Ovary (tissue), 9 donors: Measurements from ENCODE around the gene TAF8. TPM values are rescaled to one million over a fixed set of nuclear protein-coding genes. Genes with fewer than 3 reads are reported as not detected.

ENCODE experiments used
- DNase-seq, 5 donors: peaks; one replicate each; pipeline ENCODE4 v3.0.0-alpha.2; 2019 to 2020
- H3K27ac ChIP-seq, 2 donors: fragments of 200-600 bp; one replicate each; pipeline versions ENCODE4 v1.5.1 to v1.8.0; 2019 to 2022
- H3K27me3 ChIP-seq: fragments of 200-600 bp; one replicate; pipeline ENCODE4 v1.8.0; 2022
- H3K36me3 ChIP-seq: fragments of 200-600 bp; sonication (generic); one replicate; pipeline ENCODE4 v1.5.1; 2019
- H3K4me1 ChIP-seq: one replicate; pipeline ENCODE4 v1.8.1; 2013; ENCODE audit warnings: mild to moderate bottlenecking, moderate library complexity; ENCODE audit not compliant: insufficient read depth
- H3K4me3 ChIP-seq: fragments of 200-600 bp; sonication (generic); one replicate; pipeline ENCODE4 v1.5.1; 2017
- H3K9me3 ChIP-seq, 2 donors: fragments of 200-600 bp in 1 of 2; sonication (generic) in 1 of 2; one replicate each; pipeline versions ENCODE4 v1.5.1 to v1.8.1; 2013 to 2019; ENCODE audit warnings: mild to moderate bottlenecking in 1 of 2, moderate library complexity in 1 of 2
- EP300 ChIP-seq: sonication (generic); formaldehyde crosslinking; IDR thresholded peaks from one replicate; pipeline ENCODE4 v1.6.1; 2017; ENCODE audit warnings: antibody characterized with exemption
- POLR2A ChIP-seq: fragments of 450-650 bp; IDR thresholded peaks from one replicate; pipeline ENCODE4 v1.6.1; 2017; ENCODE audit warnings: antibody characterized with exemption, mild to moderate bottlenecking, moderate library complexity
- WGBS, 3 donors: extraction: QIAGEN DNeasy Blood & Tissue Kit in 1 of 3; methylation state at CpG; one replicate each; pipeline versions ENCODE4 v1.1.5 to v1.1.7; 2013 to 2017; 5-methylcytosine and 5-hydroxymethylcytosine counted together
- intact Hi-C, 4 donors: fragments of 100-400 bp; cut with DNase I; formaldehyde crosslinking; loops; one replicate each; pipeline versions ENCODE4 v1.11.0 to v1.15.1; 2022 to 2023
- polyA plus RNA-seq, 2 donors: library from polyadenylated mRNA; stranded (reverse); fragments of 200-250 nt in 1 of 2; fragments of 350-450 nt in 1 of 2; fragmentation: Illumina TruSeq in 1 of 2; extraction: RNeasy Lipid Tissue Mini Kit (QIAGEN cat#74804) in 1 of 2; gene quantifications; one replicate each; pipeline ENCODE4 v1.2.3, GENCODE V29; 2013 to 2014
- small RNA-seq: library from RNA; depleted of rRNA; stranded (forward); fragments of <200 nt; gene quantifications from one replicate; pipeline ENCODE3, GENCODE V24; 2016
- total RNA-seq, 7 donors: library from RNA; depleted of rRNA in 2 of 7; stranded (reverse); fragments of >200 nt in 2 of 7; fragmentation: NEBNext Ultra II Directional in 3 of 7; extraction: Animal tissue kit (Norgen Biotek cat#: 25700) in 3 of 7; gene quantifications; one replicate each; pipeline versions ENCODE4 v1.1.0 to v1.2.4, GENCODE V29; 2016 to 2023
- donor health status: DM: no; HTN: no; CAD: no; lungs with moderate emphysema.
- donor health status: DM: no; HTN: no; CAD: no.
- donor health status: Bipolar disorder and iron deficiency.
- donor health status: DM: yes; HTN: yes; CAD: no.
- donor health status: DM: no; HTN: no; CAD: no.
- donor health status: DM: yes; HTN: yes; CAD: no.

TAF8 gene
- total and polyA plus RNA-seq, 9 donors = 9.2 to 21.3 (median 12.9) TPM

- Histone ChIP-seq H3K27ac (no peak overlapping the region), H3K4me1 (no peaks in the 10 kb centered on the region), H3K36me3 (no peaks in the 10 kb centered on the region), H3K27me3 (no peaks in the 10 kb centered on the region), H3K9me3 (no peaks in the 10 kb centered on the region), H3K4me3 (no peak overlapping the region)
- no peak for DNase-seq
- WGBS, 3 donors = 57 to 60% (median 57%) methylated on average over 14 of the region's 14 CpGs
- TF ChIP-seq EP300 (no peak), POLR2A (no peak)
- intact Hi-C loops = no loop called here
Observed at GRCh38 chr6:42136508-42137193, 86.3 kb downstream of the TAF8 start.

Small RNA genes within 50 kb of the gene (small RNA-seq; reads per million reads assigned to genes)
- not detected for gene RNU6-761P

Other genes with a start within 250 kb of the TAF8 start
- gene USP49, start 155.1 kb upstream of the TAF8 start, total RNA-seq = 1 to 10 TPM; 2.4 to 5.1 (median 4.7) TPM
- 1 to 10 TPM; 2.0 to 2.7 TPM for gene USP49, start 155.1 kb upstream of the TAF8 start, polyA plus RNA-seq
- gene MED20, start 129.4 kb upstream of the TAF8 start, total RNA-seq = 10 to 100 TPM in 5 of 7 donors, 1 to 10 TPM in 2; 8.4 to 20.0 (median 13.1) TPM
- 10 to 100 TPM in 1 of 2 donors, 1 to 10 TPM in 1; 7.2 to 15.1 TPM for gene MED20, start 129.4 kb upstream of the TAF8 start, polyA plus RNA-seq
- 10 to 100 TPM in 5 of 7 donors, 1 to 10 TPM in 2; 4.8 to 29.2 (median 14.8) TPM for gene BYSL, start 129.0 kb upstream of the TAF8 start, total RNA-seq
- gene BYSL, start 129.0 kb upstream of the TAF8 start, polyA plus RNA-seq = 1 to 10 TPM; 8.5 TPM
- gene CCND3, start 108.7 kb upstream of the TAF8 start, total RNA-seq = 100 to 1,000 TPM in 1 of 7 donors, 10 to 100 TPM in 6; 22.7 to 217 (median 58.4) TPM
- gene CCND3, start 108.7 kb upstream of the TAF8 start, polyA plus RNA-seq = 10 to 100 TPM; 23.9 to 52.8 TPM
- 10 to 100 TPM in 1 of 7 donors, 1 to 10 TPM in 3, under 1 TPM in 3; 0.05 to 14.1 (median 1.1) TPM for gene C6orf132, start 92.1 kb downstream of the TAF8 start, total RNA-seq
- 1 to 10 TPM in 1 of 2 donors, under 1 TPM in 1; 0.34 to 3.0 TPM for gene C6orf132, start 92.1 kb downstream of the TAF8 start, polyA plus RNA-seq
- not detected for gene GUCA1A, start 122.8 kb downstream of the TAF8 start, total RNA-seq
- gene GUCA1A, start 122.8 kb downstream of the TAF8 start, polyA plus RNA-seq = under 1 TPM in 1 of 2 donors, not detected in 1; 0.06 TPM
- gene GUCA1B, start 144.4 kb downstream of the TAF8 start, total RNA-seq = 1 to 10 TPM in 5 of 7 donors, under 1 TPM in 1, not detected in 1; 0.34 to 2.9 (median 1.5) TPM
- gene GUCA1B, start 144.4 kb downstream of the TAF8 start, polyA plus RNA-seq = 1 to 10 TPM in 1 of 2 donors, under 1 TPM in 1; 0.40 to 1.3 TPM
- 10 to 100 TPM; 14.9 to 30.5 (median 24.6) TPM for gene MRPS10, start 167.3 kb downstream of the TAF8 start, total RNA-seq
- 10 to 100 TPM; 19.4 to 37.3 TPM for gene MRPS10, start 167.3 kb downstream of the TAF8 start, polyA plus RNA-seq